ENCODE data around the gene JSRP1. TPM values are rescaled to one million over a fixed set of nuclear protein-coding genes. Genes with fewer than 3 reads are reported as not detected.

The JSRP1 gene
- polyA plus RNA-seq, 1 donor: 2.2 TPM

DNA sequence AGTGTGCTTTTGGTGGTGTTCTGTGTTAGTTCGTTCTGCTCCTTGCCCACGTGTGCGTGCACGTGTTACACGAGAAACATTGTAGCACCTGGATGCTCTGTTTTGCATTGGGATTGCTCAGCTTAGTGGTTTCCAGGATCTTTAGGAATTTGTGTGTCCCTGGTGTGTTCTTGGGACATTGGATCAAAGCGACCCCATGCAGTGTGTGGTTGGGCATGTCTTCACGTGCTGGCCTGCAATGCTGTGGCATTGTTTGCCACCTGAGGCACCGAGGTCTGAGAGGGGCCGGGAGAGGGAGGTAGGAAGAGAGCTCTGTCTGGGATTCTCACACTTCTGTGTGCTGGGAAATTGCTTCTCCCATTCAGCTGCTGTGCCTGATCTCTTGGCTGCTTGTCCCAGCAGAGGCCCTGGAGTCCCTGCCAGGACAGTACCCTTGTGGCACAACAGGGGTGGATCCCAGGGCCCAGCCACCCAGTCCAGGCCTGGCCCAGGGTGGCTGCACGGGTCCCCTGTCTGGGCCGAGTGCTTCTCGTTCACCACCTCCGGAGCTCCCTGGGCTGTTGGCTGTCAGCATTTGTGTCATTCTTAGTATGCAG lies 31.4 kb downstream of the JSRP1 start:
- peaks cover 75% of the 10 kb centered on the region for H3K36me3 ChIP-seq (ENCODE audit: control insufficient read depth, insufficient read depth, low read length)
- H3K4me3 ChIP-seq (ENCODE audit: low read length): no peak overlapping the region
- no peaks in the 10 kb centered on the region for H3K9me3 ChIP-seq (ENCODE audit: control insufficient read depth, low read depth, low read length)
- DNase-seq: no peak
- H3K27ac ChIP-seq (ENCODE audit: low read length): no peak overlapping the region
- H3K4me1 ChIP-seq (ENCODE audit: control insufficient read depth, insufficient read depth, low read length): peaks cover 2% of the 10 kb centered on the region
- WGBS (ENCODE audit: insufficient coverage, low lambda C conversion rate): no CpG with 5 or more reads among the region's 13 CpGs
- H3K27me3 ChIP-seq (ENCODE audit: control insufficient read depth, insufficient read depth, low read length): no peaks in the 10 kb centered on the region

DNA sequence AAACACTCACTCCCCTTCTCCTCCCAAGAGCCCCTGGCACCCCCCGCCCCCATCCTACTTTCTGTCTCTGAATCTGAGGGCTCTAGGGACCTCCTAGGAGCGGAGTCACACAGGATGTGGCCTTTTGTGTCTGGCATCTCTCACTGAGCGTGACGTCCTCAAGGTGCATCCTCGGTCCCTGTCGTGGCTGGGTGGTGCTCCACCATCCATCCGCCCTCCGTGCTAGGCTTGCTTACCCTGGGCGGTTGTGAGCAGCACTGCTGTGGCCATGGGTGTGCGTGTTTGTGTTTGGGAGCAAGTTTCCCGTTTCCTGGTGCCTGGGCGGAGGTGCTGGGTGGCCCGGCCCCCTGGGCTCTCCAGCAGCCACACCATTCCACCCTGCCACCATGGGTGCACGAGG lies 32.3 kb downstream of the JSRP1 start:
- WGBS (ENCODE audit: insufficient coverage, low lambda C conversion rate): no CpG with 5 or more reads among the region's 14 CpGs
- H3K27ac ChIP-seq (ENCODE audit: low read length): no peak overlapping the region
- DNase-seq: no peak
- H3K36me3 ChIP-seq (ENCODE audit: control insufficient read depth, insufficient read depth, low read length): peaks cover 76% of the 10 kb centered on the region
- peaks cover 2% of the 10 kb centered on the region for H3K4me1 ChIP-seq (ENCODE audit: control insufficient read depth, insufficient read depth, low read length)
- H3K9me3 ChIP-seq (ENCODE audit: control insufficient read depth, low read depth, low read length): no peaks in the 10 kb centered on the region
- no peak overlapping the region for H3K4me3 ChIP-seq (ENCODE audit: low read length)
- no peaks in the 10 kb centered on the region for H3K27me3 ChIP-seq (ENCODE audit: control insufficient read depth, insufficient read depth, low read length)

DNA sequence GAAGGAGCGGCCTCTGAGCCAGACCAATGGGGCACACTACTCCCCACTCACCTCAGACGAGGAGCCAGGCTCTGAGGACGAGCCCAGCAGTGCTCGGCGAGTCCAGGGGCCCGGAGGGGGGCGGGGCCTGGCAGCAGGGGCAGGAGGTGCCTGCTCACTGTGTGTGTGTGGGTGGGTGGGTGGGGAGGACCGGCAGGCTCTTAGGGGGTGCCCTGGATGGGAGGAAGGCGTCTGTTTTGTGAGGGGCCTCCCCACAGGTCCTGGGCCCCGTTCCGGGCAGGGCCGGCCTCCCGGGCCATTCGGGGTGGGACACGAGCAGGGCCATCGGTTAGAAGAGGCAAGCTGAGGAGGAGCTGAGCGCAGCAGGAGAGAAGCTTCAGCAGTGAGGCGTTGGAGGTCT lies 32.8 kb downstream of the JSRP1 start:
- Histone ChIP-seq H3K4me3 (ENCODE audit: low read length) (no peak overlapping the region), H3K9me3 (ENCODE audit: control insufficient read depth, low read depth, low read length) (no peaks in the 10 kb centered on the region), H3K36me3 (ENCODE audit: control insufficient read depth, insufficient read depth, low read length) (peaks cover 71% of the 10 kb centered on the region), H3K27me3 (ENCODE audit: control insufficient read depth, insufficient read depth, low read length) (no peaks in the 10 kb centered on the region), H3K4me1 (ENCODE audit: control insufficient read depth, insufficient read depth, low read length) (peaks cover 2% of the 10 kb centered on the region), H3K27ac (ENCODE audit: low read length) (no peak overlapping the region)
- DNase-seq: no peak
- WGBS (ENCODE audit: insufficient coverage, low lambda C conversion rate): no CpG with 5 or more reads among the region's 18 CpGs

DNA sequence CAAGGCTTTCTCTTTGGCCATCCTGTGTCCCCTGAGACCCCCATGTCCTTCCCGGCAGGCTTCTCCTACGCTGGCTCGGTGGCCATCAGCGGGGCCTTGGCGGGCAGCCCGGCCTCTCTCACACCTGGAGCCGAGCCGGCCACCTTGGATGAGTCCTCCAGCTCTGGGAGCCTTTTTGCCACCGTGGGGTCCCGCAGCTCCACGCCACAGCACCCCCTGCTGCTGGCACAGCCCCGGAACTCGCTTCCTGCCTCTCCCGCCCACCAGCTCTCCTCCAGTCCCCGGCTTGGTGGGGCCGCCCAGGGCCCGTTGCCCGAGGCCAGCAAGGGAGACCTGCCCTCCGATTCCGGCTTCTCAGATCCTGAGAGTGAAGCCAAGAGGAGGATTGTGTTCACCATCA lies 34.3 kb downstream of the JSRP1 start:
- peaks cover 79% of the 10 kb centered on the region for H3K36me3 ChIP-seq (ENCODE audit: control insufficient read depth, insufficient read depth, low read length)
- no peaks in the 10 kb centered on the region for H3K27me3 ChIP-seq (ENCODE audit: control insufficient read depth, insufficient read depth, low read length)
- H3K9me3 ChIP-seq (ENCODE audit: control insufficient read depth, low read depth, low read length): no peaks in the 10 kb centered on the region
- WGBS (ENCODE audit: insufficient coverage, low lambda C conversion rate): no CpG with 5 or more reads among the region's 20 CpGs
- no peak for DNase-seq
- no peak overlapping the region for H3K4me3 ChIP-seq (ENCODE audit: low read length)
- H3K4me1 ChIP-seq (ENCODE audit: control insufficient read depth, insufficient read depth, low read length): peaks cover 2% of the 10 kb centered on the region
- H3K27ac ChIP-seq (ENCODE audit: low read length): no peak overlapping the region

DNA sequence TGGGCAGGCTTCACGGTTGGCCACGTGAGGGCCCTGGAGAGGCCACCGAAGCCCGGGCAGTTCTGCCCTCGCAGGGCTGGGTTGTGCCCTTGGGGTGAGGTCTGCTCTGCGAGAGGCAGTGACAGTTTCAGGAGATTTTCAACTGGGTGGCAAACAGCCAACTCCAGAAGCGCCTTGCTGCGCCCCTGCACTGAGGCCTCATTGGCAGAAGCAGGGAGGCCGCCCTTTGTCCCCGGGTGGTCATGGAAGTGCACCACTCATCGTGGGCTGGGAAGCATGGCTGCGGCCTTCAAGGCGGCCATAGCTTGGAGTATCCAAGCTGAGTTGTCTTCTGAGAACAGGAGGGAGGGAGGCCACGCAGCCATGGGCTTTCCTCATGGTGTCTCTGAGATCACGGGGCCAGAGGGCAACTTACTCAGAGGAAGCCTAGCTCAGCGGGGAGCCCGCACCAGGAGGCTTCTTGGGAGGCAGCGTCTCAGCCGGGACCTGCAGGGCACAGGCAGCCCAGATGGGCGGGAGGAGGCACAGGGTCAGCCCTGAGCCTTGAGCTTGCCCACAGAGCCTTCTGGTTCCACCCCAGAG lies 34.9 kb downstream of the JSRP1 start:
- peaks cover 2% of the 10 kb centered on the region for H3K4me1 ChIP-seq (ENCODE audit: control insufficient read depth, insufficient read depth, low read length)
- WGBS (ENCODE audit: insufficient coverage, low lambda C conversion rate): no CpG with 5 or more reads among the region's 20 CpGs
- no peaks in the 10 kb centered on the region for H3K27me3 ChIP-seq (ENCODE audit: control insufficient read depth, insufficient read depth, low read length)
- DNase-seq: peak in 1 of 2 donors; percentile 32
- no peaks in the 10 kb centered on the region for H3K9me3 ChIP-seq (ENCODE audit: control insufficient read depth, low read depth, low read length)
- H3K36me3 ChIP-seq (ENCODE audit: control insufficient read depth, insufficient read depth, low read length): peaks cover 81% of the 10 kb centered on the region
- no peak overlapping the region for H3K4me3 ChIP-seq (ENCODE audit: low read length)
- H3K27ac ChIP-seq (ENCODE audit: low read length): no peak overlapping the region

DNA sequence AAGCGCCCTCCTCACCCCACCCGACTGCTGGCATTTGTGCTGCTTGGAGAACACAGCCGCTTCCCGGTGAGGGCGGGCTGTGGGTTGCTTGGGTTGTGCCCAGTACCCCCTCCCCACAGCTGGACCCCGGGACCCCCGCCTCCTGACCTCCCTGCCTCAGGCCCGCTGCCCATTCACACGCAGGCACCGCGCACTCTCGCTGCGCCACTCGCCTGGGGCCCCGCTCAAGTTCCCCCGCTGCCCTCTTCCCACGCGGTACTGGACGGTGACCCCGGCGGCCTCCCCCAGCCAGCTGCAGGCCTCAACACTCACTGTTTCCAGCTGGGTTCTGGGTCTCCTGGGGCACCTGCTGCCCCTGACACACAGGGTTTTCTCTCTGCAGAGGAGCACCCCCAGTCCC lies 36.5 kb downstream of the JSRP1 start:
- DNase-seq: no peak
- H3K27ac ChIP-seq (ENCODE audit: low read length): no peak overlapping the region
- H3K9me3 ChIP-seq (ENCODE audit: control insufficient read depth, low read depth, low read length): no peaks in the 10 kb centered on the region
- no CpG with 5 or more reads among the region's 21 CpGs for WGBS (ENCODE audit: insufficient coverage, low lambda C conversion rate)
- peaks cover 81% of the 10 kb centered on the region for H3K36me3 ChIP-seq (ENCODE audit: control insufficient read depth, insufficient read depth, low read length)
- no peaks in the 10 kb centered on the region for H3K27me3 ChIP-seq (ENCODE audit: control insufficient read depth, insufficient read depth, low read length)
- H3K4me3 ChIP-seq (ENCODE audit: low read length): no peak overlapping the region
- peaks cover 2% of the 10 kb centered on the region for H3K4me1 ChIP-seq (ENCODE audit: control insufficient read depth, insufficient read depth, low read length)

DNA sequence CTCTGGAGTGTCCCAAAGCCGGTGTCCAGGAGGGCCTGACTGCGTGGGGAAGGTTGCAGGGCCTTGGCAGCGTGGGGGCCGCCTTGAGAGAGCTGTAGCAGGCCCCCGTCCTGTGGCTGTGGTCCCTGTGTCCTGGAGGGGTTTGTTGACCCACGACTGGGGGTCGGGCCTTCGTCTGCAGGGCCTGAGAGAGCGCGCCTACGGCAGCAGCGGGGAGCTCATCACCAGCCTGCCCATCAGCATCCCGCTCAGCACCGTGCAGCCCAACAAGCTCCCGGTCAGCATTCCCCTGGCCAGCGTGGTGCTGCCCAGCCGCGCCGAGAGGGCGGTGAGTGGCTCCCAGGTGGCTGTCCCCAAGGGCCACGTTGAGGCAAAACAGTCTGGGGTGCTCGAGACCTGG lies 38.6 kb downstream of the JSRP1 start:
- no peak for DNase-seq
- no peak overlapping the region for H3K4me3 ChIP-seq (ENCODE audit: low read length)
- peaks cover 76% of the 10 kb centered on the region for H3K36me3 ChIP-seq (ENCODE audit: control insufficient read depth, insufficient read depth, low read length)
- H3K27me3 ChIP-seq (ENCODE audit: control insufficient read depth, insufficient read depth, low read length): no peaks in the 10 kb centered on the region
- no peak overlapping the region for H3K27ac ChIP-seq (ENCODE audit: low read length)
- H3K9me3 ChIP-seq (ENCODE audit: control insufficient read depth, low read depth, low read length): peaks cover 5% of the 10 kb centered on the region
- WGBS (ENCODE audit: insufficient coverage, low lambda C conversion rate): no CpG with 5 or more reads among the region's 22 CpGs
- peaks cover 23% of the 10 kb centered on the region for H3K4me1 ChIP-seq (ENCODE audit: control insufficient read depth, insufficient read depth, low read length)

DNA sequence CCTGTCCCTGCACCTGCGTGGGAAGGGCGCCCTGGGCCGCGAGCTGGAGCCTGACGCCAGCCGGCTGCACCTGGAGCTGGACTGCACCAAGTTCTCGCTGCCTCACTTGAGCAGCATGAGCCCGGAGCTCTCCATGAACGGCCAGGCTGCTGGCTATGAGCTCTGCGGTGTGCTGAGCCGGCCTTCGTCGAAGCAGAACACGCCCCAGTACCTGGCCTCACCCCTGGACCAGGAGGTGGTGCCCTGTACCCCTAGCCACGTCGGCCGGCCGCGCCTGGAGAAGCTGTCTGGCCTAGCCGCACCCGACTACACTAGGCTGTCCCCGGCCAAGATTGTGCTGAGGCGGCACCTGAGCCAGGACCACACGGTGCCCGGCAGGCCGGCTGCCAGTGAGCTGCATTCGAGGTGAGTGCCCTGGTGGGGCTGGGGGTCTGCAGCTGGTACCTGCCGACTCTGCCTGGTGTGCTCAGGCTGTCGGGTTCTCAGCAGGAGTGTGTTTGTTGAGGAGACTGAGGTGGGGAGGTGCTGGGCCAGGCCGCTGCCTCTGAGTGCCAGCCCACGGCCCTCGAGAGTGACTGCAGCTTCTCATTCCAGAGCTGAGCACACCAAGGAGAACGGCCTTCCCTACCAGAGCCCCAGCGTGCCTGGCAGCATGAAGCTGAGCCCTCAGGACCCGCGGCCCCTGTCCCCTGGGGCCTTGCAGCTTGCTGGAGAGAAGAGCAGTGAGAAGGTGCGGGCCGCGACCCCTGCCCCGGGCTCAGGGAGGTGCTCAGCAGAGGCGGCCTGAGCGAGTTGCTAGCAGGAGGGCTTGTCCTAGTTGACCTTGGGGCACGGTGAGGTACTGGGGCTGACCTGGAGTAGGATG lies 39.6 kb downstream of the JSRP1 start:
- Histone ChIP-seq H3K4me3 (ENCODE audit: low read length) (no peak overlapping the region), H3K4me1 (ENCODE audit: control insufficient read depth, insufficient read depth, low read length) (peaks cover 31% of the 10 kb centered on the region), H3K36me3 (ENCODE audit: control insufficient read depth, insufficient read depth, low read length) (peaks cover 73% of the 10 kb centered on the region), H3K27ac (ENCODE audit: low read length) (no peak overlapping the region), H3K27me3 (ENCODE audit: control insufficient read depth, insufficient read depth, low read length) (no peaks in the 10 kb centered on the region), H3K9me3 (ENCODE audit: control insufficient read depth, low read depth, low read length) (peaks cover 5% of the 10 kb centered on the region)
- no CpG with 5 or more reads among the region's 43 CpGs for WGBS (ENCODE audit: insufficient coverage, low lambda C conversion rate)
- DNase-seq: no peak

DNA sequence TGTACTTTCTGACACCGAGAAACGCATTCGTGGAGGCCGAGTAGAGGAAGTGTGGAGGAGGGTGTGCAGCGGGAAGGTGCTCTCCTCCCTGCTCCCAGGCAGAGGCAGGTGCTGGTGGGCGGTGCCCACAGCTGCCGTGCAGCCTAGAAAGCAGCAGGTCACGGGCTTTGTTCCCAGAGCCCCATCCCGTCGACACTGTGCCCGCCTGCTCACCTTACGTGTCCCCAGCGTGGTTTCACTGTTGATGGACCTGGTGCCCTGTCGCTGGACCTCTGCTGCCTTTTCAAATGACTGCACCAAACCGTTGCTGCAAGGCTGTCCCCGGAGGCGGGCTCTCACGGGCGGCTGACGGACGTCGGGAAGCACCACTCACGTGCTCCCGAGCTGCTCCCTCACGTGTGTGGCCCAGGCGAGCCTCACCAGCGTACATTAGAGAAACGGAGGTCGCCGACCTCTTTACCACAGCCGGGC lies 40.9 kb downstream of the JSRP1 start:
- peaks cover 80% of the 10 kb centered on the region for H3K36me3 ChIP-seq (ENCODE audit: control insufficient read depth, insufficient read depth, low read length)
- no CpG with 5 or more reads among the region's 31 CpGs for WGBS (ENCODE audit: insufficient coverage, low lambda C conversion rate)
- H3K4me3 ChIP-seq (ENCODE audit: low read length): no peak overlapping the region

DNA sequence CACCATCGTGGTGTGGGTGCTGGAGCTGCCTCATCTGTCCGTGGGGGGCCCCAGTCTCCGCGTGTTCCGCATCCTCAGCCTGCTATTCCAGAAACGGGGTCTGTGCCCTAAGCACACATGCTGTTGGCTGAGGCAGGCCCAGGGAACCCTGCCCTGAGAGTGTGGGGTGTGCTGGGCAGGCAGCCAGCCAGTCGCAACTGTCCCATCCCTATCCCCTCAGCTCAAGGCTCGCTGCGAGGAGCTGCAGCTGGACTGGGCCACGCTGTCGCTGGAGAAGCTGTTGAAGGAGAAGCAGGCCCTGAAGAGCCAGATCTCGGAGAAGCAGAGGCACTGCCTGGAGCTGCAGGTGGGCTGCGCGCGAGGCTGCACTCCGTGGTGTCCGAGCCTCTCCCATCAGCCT lies 42.0 kb downstream of the JSRP1 start:
- Histone ChIP-seq H3K9me3 (ENCODE audit: control insufficient read depth, low read depth, low read length) (peaks cover 8% of the 10 kb centered on the region), H3K27me3 (ENCODE audit: control insufficient read depth, insufficient read depth, low read length) (no peaks in the 10 kb centered on the region), H3K27ac (ENCODE audit: low read length) (peak overlapping the region; percentile 83), H3K4me3 (ENCODE audit: low read length) (no peak overlapping the region), H3K4me1 (ENCODE audit: control insufficient read depth, insufficient read depth, low read length) (peaks cover 33% of the 10 kb centered on the region), H3K36me3 (ENCODE audit: control insufficient read depth, insufficient read depth, low read length) (peaks cover 80% of the 10 kb centered on the region)
- DNase-seq: no peak
- no CpG with 5 or more reads among the region's 17 CpGs for WGBS (ENCODE audit: insufficient coverage, low lambda C conversion rate)

More for the DNA sequence above, 40.9 kb downstream of the JSRP1 start:
- Histone ChIP-seq H3K27ac (ENCODE audit: low read length) (no peak overlapping the region), H3K4me1 (ENCODE audit: control insufficient read depth, insufficient read depth, low read length) (peaks cover 33% of the 10 kb centered on the region), H3K27me3 (ENCODE audit: control insufficient read depth, insufficient read depth, low read length) (no peaks in the 10 kb centered on the region), H3K9me3 (ENCODE audit: control insufficient read depth, low read depth, low read length) (peaks cover 8% of the 10 kb centered on the region)
- DNase-seq: no peak

Data from large intestine (tissue), 3 donors.